Cortex of kidney (tissue), 1 donor: Measurements from ENCODE around the gene GLT8D1.
"Not testable (repeated sequence)": the region's sequence is repeated elsewhere in the genome, so short reads cannot be mapped to it uniquely, and the experiment has no call there.

Experiments used
- DNase-seq: peaks from one replicate; lab custom pipeline; 2025; lab: John Stamatoyannopoulos, UW

The GLT8D1 gene, protein sequence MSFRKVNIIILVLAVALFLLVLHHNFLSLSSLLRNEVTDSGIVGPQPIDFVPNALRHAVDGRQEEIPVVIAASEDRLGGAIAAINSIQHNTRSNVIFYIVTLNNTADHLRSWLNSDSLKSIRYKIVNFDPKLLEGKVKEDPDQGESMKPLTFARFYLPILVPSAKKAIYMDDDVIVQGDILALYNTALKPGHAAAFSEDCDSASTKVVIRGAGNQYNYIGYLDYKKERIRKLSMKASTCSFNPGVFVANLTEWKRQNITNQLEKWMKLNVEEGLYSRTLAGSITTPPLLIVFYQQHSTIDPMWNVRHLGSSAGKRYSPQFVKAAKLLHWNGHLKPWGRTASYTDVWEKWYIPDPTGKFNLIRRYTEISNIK

DNA sequence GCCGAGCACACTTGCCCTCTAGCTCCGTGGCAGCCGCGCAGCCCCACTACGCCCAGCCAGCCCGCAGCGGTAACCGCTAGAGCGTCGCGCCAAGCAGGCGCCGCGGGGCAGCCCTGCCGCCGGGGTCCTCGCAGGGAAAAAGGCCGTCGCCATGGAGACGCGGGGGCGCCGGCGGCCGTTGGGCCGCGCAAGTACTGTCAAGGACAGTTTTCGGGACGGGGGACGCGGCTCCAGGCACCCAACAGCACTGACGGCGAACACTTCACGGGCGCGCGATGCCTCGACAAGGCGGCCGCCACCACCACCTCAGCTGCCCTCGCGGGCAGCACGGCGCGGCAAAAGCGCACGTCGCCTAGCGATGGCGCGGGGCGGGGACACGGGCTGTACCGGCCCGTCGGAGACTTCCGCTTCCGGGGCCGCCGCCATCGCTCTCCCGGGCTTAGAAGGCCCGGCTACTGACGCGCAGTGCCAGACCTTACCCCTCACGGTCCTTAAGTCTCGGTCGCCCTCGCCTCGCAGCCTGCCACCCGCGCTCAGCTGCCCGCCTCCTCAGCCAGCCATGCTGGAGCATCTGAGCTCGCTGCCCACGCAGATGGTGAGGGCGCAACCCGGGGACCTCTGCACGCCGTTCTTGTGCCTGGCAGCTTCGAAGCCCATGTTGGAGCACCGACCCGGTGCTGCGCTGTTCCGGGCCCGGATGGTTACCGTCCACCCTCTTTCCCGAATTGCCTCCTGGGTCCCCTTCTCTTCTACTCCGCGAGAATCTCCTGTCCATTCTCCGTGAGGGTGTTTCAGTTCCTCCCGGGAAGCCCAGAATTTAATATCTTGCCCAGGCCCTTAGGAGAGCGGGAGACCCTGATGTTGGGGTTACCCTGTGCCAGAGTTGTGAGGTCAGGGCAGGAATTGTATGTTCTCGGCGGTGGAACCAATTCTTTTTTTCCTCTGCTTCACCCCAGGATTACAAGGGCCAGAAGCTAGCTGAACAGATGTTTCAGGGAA is at the start of gene GLT8D1, which contains the start of gene SPCS1:
Gene GLT8D1, minus strand, starts transcription at position 104 of the 999 bp plus-strand sequence. CDS start 5,331 bp downstream, outside the sequence.
Gene SPCS1, plus strand, starts transcription at position 419 of the 999 bp plus-strand sequence. Its CDS starts 141 bp downstream, at position 560.
- DNase-seq = no peak

DNA sequence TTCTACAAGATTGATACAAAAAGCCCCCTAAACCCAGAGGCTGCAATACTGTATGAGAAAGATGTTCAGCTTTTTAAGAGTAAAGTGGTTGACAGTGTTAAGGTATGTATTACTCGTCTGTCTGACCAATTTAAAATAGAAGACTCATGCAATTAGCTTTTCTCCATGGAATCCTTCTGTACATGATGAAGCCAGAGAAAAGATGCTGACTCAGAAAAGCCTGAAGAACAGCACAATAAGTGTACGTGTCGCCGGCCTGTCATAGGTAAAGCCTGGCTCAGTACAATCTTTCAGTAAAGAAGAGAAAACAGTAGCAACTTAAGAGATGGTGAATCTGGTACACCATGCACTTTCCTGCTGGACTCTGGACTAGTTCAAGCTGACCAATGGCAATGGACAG is 48.8 kb upstream of the GLT8D1 start:
- DNase-seq = no peak

DNA sequence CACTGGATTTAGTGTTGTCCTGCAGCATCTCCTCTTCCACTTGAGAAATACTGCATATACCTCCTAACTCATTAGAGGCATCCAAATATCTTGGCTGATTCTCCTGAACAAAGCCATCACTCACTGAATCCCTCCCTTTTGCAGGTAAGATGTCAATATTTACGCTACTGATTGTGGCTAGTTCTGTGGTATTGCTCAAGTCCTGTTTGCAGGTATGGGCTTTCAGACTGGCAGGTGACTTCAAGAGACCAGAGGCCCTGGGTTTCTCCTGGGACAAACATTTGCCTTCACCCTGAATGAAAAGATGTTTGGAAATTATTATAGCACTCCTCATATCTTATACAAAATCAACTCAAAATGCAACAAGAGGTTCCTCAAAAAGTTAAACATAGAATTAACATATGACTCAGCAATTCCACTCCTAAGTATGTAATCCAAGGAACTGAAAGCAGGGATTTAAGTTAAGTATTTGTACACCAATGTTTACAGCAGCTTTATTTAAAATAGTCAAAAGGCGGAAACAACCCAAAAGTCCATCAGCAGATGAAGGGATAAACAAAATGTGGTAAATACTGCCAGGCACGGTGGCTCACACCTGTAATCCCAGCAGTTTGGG is 46.6 kb upstream of the GLT8D1 start:
- no peak for DNase-seq

DNA sequence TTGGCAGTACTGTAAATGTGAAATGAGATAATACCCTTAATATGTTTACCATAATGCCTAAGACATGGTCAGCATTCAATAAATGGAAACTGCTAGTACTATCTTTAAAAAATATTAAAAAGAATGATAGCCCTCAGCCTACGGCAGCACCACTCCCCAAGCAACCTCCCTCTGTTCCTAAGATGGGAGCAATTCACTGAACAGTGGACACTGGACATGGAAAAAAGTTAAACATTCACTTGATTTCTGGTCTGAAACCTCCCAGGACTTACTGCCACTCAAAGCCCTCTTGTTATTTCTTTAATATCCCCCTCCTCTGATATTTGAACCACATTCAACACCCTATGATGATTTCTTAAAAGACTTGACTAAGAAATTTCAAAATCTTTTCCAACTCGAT is 38.1 kb upstream of the GLT8D1 start:
- no peak for DNase-seq

DNA sequence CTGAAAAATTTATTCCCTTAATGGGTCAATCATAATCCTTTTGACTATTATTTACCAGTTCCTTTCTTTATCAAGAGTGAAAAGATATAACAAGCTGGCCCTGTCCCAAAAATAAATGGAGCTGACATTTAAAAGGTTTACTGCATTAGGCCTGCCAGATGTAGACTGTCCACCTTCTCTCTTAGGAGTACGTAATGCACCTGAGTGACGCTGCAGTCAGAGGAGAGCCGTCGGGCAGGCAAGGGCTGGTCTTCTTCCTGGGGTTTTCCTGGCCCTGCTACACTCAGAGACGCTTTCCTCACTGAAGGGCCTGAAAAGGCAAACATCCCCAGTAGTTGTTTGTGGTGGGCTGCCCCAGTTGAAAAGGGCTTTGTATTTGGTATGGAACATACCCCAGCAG is 37.6 kb upstream of the GLT8D1 start:
- DNase-seq = no peak

DNA sequence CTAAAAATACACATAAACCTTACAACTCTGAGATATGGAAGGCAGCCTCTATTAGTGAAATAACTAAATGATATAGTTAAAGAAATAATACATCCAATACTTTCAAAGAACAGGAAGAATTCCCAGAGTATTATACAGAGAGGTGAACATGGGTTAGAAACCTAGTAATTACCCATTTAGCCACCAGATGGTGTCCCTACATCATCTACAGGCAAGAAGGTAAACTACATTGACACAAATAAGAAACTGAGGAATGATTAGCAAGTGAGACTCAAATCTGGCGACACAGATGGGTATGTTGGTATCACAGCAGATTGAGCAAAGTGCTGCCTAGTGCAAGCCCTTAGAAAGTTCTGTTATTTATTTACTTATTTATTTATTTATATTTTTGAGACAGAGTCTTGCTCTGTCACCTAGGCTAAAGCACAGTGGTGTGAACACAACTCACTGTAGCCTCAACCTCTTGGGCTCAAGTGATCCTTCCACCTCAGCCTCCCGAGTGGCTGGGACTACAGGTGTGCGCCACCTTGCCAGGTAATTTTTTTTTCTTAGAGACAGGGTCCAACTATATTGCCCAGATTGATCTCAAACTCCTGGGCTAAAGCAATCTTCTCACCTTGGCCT is 36.9 kb upstream of the GLT8D1 start:
- no peak for DNase-seq

DNA sequence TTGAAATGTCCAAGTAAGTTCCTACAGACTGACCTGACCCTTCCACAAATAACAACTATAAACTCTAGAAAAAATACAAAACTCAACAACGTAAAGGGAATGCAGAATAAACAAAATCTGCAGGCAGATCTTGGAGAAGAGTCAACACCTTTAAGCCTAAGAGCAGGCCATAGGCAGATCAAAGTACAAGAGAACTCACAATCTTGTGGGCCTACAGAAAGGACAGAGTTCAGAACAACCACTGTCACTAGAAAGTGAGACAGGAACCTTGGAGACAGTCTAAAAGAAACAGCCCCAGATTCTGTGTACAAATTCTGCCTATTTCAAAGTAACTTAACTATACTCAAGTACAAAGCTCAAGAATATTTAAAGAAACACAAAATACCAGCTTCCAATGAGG is 34.1 kb upstream of the GLT8D1 start:
- DNase-seq = no peak

DNA sequence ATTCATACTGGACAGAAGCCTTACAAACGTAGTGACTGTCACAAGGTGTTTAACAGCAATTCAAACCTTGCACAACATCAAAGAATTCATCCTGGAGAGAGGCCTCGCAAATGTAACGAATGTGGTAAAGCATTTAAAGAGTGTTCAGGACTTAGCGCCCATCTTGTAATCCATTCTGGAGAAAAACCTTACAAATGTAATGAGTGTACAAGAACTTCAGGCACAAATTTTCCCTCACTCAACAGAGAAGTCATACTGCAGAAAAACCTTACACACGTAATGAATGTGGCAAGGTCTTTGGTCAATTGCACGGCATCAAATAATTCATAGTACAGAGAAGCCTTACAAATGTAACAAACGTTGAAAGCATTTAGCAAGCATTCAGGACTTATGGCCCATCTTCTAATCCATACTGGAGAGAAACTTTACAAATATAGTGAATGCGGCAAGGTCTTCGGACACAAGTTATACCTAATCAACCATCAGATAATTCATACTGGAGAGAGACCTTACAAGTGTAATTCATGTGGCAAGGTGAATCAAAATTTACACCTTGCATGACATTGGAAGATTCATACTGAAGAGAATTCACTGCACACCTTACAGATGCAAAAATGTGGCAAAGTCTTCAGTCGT is 27.8 kb upstream of the GLT8D1 start:
- no peak for DNase-seq

DNA sequence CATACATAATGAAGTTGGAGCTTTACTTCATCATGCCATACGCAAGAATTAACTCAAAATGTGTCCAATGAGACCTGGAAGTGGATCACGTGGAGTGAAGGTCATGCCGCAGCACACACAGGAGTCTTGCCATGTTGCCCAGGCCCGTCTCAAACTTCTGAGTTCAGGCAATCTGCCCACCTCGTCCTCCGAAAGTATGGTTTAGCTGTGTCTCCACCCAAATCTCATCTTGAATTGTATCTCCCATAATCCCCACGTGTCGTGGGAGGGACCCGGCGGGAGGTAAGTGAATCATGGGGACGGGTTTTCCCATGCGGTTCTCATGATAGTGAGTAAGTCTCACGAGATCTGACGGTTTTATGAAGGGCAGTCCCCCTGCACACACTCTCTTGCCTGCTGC is 26.0 kb upstream of the GLT8D1 start:
- no peak for DNase-seq

DNA sequence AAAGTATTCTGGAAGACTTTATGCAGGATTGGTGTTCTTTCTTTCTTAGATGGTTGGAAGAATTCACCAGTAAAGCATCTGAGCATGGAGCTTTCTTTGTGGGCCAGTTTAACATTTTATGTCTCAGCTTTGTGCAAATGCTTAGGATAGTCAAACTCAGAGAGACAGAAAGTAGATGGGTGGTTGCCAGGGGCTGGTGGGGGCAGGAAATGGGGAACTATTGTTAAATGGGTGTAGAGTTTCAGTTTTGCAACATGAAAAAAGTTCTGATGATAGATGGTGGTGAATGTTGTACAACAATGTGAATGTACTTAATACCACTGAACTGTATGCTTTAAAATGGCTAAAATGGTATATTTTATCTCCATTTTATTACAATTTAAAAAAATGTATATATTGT is 25.1 kb upstream of the GLT8D1 start:
- no peak for DNase-seq

DNA sequence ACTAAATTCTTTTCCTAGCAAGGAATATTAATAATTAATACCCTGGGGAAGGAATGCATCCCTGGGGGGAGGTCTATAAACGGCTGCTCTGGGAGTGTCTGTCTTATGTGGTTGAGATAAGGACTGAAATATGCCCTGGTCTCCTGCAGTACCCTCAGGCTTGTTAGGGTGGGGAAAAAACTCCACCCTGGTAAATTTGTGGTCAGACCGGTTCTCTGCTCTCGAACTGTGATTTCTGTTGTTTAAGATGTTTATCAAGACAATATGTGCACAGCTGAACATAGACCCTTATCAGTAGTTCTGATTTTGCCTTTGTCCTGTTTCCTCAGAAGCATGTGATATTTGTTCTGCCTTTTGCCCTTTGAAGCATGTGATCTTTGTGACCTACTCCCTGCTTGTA is 23.2 kb upstream of the GLT8D1 start:
- DNase-seq = not testable (repeated sequence)

DNA sequence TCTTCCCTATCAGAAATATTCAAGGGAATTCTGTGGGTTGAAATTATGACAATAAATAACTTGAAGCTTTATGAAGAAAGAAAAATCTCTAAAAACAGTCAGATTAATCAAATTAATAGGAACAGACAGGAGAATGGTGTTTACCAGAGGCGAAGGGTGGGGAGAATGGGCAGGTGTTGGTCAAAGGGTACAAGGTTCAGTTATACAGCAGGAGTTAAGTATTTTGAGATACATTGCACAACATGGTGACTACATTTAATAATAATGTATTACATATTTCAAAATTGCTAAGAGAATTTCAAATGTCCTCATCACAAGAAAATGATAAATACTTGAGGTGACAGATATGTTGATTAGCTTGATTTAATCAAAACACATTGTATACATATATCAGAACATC is 18.9 kb upstream of the GLT8D1 start:
- DNase-seq = no peak

DNA sequence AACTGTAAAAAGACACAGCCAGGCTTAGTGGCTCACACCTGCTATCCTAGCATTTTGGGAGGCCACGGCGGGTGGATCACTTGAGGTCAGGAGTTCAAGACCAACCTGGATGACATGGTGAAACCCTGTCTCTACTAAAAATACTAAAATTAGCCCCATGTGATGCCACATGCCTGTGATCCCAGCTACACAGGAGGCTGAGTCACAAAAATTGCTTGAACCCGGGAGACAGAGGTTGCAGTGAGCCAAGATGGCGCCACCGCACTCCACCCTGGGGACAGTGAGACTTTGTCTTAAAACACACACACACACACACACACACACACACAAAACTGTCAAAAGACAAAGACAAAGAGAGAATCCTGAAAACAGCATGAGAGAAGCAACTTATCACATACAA is 18.3 kb upstream of the GLT8D1 start:
- DNase-seq = no peak

DNA sequence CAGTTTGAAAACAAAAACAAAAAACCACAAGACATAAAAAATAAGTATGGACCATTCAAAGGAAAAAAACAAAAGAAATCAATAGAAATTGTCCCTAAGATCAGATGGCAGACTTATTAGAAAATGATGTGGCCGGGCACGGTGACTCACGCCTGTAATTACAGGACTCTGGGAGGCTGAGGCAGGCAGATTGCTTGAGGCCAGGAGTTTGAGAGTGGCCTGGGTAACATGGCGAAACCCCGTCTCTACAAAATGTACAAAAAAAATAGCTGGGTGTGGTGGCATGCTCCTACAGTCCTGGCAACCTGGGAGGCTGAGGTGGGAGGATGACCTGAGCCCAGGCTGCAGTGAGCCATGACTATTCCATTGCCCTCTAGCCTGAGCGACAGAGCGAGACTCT is 16.9 kb upstream of the GLT8D1 start:
- DNase-seq = no peak

DNA sequence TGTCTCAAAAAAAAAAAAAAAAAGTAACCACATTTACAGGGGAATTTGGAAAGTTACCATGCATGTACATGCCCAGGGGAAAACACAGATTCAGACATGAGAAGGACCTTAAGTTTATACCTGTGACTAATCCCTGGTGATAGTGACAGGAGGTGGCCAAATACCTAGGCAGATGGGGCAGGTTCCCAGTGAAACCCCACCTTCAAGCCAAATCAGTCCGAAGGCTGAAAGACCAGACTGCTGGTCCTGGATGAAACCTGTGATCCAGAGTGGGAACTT is 16.1 kb upstream of the GLT8D1 start:
- DNase-seq = no peak

DNA sequence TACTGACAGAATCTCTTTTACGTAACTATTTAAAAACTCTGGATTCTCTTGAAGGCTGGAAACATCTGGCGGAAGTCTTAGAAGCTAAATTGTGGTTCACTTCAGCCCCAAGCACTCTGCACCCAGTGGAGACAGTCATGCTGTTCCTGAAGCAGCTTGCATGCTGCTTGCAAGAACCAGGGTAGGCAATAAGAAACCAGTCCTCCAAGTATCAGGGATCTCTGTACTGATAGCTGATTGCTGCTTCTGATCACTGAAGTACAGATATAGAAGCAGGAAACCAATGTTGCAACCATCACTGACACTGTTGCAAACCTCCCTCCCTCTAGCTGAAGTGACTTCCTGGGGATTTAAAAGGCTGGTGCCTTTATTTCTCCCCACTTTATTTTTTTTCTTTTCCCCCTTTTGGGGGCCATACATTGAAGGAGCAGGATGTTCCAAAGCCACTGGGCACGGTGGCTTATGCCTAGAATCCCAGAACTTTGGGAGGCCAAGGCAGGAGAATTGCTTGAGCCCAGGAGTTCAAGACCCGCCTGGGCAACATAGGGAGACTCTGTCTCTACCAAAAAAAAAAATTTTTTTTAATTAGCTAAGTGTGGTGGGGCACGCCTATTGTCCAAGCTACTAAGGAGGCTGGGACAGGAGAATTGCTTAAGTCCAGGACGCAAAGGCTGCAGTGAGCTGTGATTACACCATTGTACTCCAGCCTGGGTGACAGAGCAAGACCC is 15.6 kb upstream of the GLT8D1 start:
- no peak for DNase-seq

DNA sequence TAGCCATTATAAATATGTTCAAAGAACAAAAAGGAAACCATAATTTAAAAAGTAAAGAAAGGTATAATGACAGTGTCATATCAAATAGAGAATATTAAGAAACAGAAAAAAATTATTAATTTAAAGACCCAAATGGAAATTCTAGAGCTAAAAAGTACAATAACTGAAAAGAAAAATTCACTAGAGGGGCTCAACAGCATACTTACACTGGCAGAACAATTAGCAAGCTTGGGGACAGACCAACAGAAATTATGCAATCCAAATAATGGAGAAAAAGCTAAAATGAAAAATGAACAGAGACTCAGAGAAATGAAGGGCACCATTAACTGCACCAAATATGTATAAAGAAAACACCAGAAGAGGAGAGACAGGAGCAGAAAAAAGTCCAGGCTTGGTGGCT is 14.0 kb upstream of the GLT8D1 start:
- DNase-seq = no peak

DNA sequence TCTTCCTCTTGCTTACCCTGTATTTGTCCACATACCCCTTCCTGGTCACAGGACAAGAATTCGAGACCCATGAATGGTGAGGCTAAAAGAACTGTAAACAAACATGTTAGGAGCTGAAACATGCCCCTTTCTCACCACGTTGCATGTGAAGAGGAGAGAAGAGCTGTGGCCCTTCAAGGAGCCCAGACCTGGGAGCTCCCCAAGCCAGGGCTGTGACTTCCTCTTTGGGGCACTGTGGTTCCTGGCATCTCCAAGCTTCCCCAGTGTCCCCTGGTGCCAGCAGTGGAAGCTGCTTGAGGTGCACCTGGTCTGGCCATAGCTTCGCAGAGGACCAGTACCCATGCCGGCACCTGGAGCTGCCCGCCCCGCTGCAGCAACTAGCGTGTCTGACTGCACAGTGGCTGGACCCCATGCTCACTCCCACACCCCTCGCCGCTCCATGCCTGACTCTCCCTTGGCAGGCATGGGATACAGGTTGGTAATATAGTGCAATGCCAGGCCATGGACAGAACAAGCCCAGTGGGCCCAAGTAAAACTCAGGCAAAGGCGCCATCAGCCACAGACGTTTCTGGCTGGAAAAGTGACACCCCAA is 10.2 kb upstream of the GLT8D1 start:
- no peak for DNase-seq

DNA sequence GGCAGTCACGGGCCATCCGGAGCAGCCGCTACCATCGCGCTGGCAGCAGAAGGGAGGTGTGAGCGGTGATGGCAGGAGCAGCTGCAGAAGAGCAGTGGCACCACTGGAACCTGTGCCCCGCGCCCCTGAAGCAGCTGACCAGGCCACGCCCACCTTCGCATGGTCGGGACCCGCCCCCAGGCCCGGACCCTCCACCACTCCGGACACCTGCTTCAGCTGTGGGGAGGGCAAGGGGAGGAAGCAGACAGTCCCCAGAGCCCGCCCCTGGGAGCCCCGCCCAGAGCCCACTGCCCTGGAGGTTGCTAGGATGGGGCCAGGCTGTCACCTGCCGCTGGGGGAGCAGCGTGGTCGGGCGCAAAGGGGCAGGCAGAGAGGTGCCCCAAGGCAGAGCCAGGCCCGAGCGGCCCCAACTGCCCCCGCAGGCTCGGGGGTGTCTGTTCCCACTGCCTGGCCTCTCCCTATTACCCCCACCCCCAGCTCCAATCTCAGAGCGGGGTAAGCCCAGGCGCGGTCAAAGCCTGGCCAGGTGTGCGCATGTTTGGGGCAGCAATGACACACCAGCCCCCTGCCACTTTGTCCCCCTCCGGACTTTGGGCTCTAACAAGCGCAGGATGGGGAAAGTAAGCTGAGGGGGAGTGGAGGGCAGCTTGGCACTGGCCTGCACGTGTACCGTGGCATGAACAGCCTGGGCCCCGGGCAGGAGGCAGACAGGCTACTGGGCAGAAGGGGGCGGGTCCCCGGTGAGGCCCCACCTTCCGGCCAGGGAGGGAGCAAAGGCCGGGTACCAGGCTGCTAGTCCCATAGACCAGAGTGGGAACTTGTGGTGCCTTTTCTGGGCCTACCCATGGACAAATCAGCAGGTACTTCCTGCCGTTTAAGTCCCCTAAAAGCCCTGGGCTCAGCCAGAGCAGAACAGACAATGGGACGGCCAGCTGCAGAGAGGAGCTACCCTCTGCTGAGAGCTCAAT is 9.0 kb upstream of the GLT8D1 start:
- DNase-seq = no peak
